ENCODE results near the gene SIK3.

Gene SIK3

GRCh38 chr11:116936754-116937446, 161.3 kb downstream of the SIK3 start:
- no peak for DNase-seq (ENCODE audit: low read depth)
- TF ChIP-seq, protein P1, sequence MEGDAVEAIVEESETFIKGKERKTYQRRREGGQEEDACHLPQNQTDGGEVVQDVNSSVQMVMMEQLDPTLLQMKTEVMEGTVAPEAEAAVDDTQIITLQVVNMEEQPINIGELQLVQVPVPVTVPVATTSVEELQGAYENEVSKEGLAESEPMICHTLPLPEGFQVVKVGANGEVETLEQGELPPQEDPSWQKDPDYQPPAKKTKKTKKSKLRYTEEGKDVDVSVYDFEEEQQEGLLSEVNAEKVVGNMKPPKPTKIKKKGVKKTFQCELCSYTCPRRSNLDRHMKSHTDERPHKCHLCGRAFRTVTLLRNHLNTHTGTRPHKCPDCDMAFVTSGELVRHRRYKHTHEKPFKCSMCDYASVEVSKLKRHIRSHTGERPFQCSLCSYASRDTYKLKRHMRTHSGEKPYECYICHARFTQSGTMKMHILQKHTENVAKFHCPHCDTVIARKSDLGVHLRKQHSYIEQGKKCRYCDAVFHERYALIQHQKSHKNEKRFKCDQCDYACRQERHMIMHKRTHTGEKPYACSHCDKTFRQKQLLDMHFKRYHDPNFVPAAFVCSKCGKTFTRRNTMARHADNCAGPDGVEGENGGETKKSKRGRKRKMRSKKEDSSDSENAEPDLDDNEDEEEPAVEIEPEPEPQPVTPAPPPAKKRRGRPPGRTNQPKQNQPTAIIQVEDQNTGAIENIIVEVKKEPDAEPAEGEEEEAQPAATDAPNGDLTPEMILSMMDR (IDR thresholded peaks at IDR 0.05; ENCODE audit: control insufficient read depth, insufficient read depth, low read depth, low read length, missing control alignments): no peak

DNA sequence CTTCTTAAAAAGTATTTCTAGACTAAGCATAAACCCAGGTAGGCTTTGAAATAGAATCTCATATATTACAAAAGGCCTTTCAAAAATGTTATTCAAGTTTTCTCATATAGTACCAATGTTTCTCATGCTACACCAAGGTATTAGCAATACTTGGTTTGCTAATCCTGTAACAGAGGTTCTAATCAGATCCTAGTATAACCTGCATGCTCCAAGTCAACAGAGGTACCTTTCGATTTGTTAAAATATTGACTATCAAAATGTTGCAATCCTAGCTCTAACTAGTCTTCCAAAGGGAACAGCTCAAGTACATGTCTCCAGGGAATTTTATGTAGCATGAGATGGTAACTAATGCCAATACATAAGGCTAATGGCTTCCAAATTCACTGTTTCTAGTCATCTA, 162.7 kb downstream of the SIK3 start:
- TF ChIP-seq, protein P1 (IDR thresholded peaks at IDR 0.05; ENCODE audit: control insufficient read depth, insufficient read depth, low read depth, low read length, missing control alignments): no peak
- no peak overlapping the region for H3K4me3 ChIP-seq (ENCODE audit: control insufficient read depth, low read depth, low read length)
- no peak for DNase-seq (ENCODE audit: low read depth)

More at GRCh38 chr11:116936754-116937446, 161.3 kb downstream of the SIK3 start:
- H3K4me3 ChIP-seq (ENCODE audit: control insufficient read depth, low read depth, low read length): no peak overlapping the region

GRCh38 chr11:116935089-116935488, 163.1 kb downstream of the SIK3 start:
- H3K4me3 ChIP-seq (ENCODE audit: control insufficient read depth, low read depth, low read length): no peak overlapping the region
- DNase-seq (ENCODE audit: low read depth): no peak
- TF ChIP-seq, protein P1 (IDR thresholded peaks at IDR 0.05; ENCODE audit: control insufficient read depth, insufficient read depth, low read depth, low read length, missing control alignments): no peak

DNA sequence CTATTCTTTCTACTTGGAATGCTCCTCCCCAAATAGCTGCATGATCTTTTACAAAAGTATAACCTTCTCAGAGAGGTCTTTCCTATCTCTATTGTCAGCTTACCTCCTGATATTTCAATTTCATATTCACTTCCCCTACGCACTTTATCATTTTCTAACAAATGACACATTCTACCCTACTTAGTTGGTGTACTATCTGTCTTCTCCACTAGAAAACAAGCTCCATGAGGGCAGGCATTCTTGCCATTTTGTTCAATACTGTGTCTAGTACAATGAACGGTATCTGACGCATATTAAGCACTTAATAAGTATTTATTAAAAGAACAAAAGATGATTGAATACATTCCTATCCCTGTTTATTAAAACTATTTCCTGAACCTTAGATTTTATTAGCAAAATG, 164.3 kb downstream of the SIK3 start:
- TF ChIP-seq, protein P1 (IDR thresholded peaks at IDR 0.05; ENCODE audit: control insufficient read depth, insufficient read depth, low read depth, low read length, missing control alignments): no peak
- no peak for DNase-seq (ENCODE audit: low read depth)
- no peak overlapping the region for H3K4me3 ChIP-seq (ENCODE audit: control insufficient read depth, low read depth, low read length)

GRCh38 chr11:116932181-116932580, 166.0 kb downstream of the SIK3 start:
- H3K4me3 ChIP-seq (ENCODE audit: control insufficient read depth, low read depth, low read length): no peak overlapping the region
- no peak for DNase-seq (ENCODE audit: low read depth)
- TF ChIP-seq, protein P1 (IDR thresholded peaks at IDR 0.05; ENCODE audit: control insufficient read depth, insufficient read depth, low read depth, low read length, missing control alignments): no peak

DNA sequence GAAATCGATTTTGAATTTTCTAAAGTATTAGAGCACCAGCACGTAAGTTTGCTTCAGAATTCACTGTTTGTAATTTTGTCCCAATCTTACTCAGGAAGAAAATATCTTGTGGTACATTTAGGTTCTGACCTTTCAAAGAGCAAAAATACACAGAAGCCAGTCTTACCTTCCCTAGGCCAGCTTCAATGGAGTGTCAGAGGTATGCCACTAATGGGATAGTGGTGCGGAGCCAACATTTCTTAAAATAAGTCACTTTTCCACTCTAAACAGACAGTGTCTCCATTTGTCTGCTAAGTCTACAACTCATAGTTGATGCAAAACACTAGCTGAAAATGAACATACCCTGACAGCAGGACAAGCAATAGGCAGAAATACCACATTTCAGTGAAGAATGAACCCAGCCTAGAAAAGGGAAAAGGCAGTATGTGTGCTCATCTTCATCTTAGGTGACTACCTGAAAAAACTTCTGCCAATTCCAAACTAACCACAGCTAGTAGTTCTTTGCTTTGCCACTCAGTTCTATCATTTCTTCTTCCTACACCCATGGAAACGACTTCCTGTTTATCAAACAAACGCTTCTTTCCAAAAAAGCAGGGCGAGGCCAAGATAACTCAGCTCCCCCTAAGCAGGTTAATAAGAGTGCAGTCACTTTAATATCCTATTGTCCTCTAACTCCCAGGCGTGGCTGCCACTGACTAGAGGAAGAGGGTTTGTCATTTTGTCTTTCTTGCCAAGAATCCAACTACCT, 166.8 kb downstream of the SIK3 start:
- DNase-seq (ENCODE audit: low read depth): no peak
- H3K4me3 ChIP-seq (ENCODE audit: control insufficient read depth, low read depth, low read length): no peak overlapping the region
- TF ChIP-seq, protein P1 (IDR thresholded peaks at IDR 0.05; ENCODE audit: control insufficient read depth, insufficient read depth, low read depth, low read length, missing control alignments): no peak
